GM06990 (cell line): Measurements from ENCODE around the gene MYO5A.

Source experiments
- DNase-seq: peaks from one replicate; pipeline ENCODE4 v3.0.0-alpha.2; 2011; ENCODE audit not compliant: insufficient read length; ENCODE audit errors: extremely low read depth
- H3K27me3 ChIP-seq: replicated peaks from 2 replicates; pipeline ENCODE4 v1.6.0; 2011; ENCODE audit warnings: low read length; ENCODE audit not compliant: control insufficient read depth, insufficient read depth
- H3K36me3 ChIP-seq: 2 replicates; pipeline ENCODE4 v1.5.1; 2011; ENCODE audit warnings: low read length; ENCODE audit not compliant: control insufficient read depth, insufficient read depth
- H3K4me3 ChIP-seq: replicated peaks from 2 replicates; pipeline ENCODE4 v1.5.1; 2011; ENCODE audit warnings: low read depth, mild to moderate bottlenecking, control low read depth, low read length
- CTCF ChIP-seq: IDR thresholded peaks from 2 replicates; pipeline ENCODE4 v1.5.1; 2011; ENCODE audit warnings: low read length, control low read depth, mild to moderate bottlenecking, inconsistent platforms; ENCODE audit not compliant: insufficient read depth, poor library complexity, severe bottlenecking

MYO5A gene

DNA sequence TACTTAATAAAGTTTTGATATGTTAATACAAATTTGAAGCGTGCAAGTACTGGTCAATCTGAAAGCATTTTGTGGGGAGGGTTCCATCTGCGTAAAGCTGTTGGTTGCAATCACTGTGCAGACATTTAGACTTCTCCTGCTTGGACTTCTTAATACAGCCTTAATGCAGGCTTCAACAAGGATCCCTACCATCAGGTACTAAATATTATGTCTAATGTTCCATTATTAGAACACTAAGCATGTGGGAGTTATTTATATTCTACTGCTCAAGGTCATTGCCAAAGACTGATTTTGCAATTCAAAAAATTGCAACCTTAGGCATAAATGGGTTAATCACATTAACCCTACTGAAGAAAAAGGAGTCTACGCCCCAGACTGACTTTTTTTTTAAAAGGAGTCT lies 159.2 kb downstream of the MYO5A start:
- H3K27me3 ChIP-seq = no peaks in the 10 kb centered on the region
- H3K4me3 ChIP-seq = no peak overlapping the region
- no peak for DNase-seq
- H3K36me3 ChIP-seq = peaks cover 14% of the 10 kb centered on the region
- TF ChIP-seq CTCF = no peak

DNA sequence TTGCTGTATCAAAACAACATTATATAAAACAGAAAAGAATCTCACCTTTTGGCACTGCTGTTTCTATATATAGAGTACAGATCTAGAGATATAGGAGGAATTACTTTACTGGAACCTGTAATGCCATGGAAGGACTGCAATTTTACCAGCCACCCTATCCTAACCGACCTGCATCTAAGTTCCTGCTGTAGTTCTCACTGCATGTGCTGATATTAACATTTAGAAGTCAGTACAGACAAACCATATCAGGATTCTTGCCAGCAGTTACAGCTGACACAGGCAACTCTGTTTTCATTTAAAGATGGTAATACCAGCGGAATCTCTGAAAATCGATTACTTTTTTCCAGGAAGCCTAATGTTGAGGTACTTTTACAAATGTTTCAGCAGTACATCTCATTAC lies 159.7 kb downstream of the MYO5A start:
- Histone ChIP-seq H3K27me3 (no peaks in the 10 kb centered on the region), H3K36me3 (peaks cover 13% of the 10 kb centered on the region), H3K4me3 (no peak overlapping the region)
- no peak for DNase-seq
- TF ChIP-seq CTCF = no peak

- no peak for DNase-seq
- Histone ChIP-seq H3K4me3 (no peak overlapping the region), H3K36me3 (peaks cover 11% of the 10 kb centered on the region), H3K27me3 (no peaks in the 10 kb centered on the region)
- no peak for TF ChIP-seq CTCF
Observed at GRCh38 chr15:52368402-52368801, 160.3 kb downstream of the MYO5A start.

DNA sequence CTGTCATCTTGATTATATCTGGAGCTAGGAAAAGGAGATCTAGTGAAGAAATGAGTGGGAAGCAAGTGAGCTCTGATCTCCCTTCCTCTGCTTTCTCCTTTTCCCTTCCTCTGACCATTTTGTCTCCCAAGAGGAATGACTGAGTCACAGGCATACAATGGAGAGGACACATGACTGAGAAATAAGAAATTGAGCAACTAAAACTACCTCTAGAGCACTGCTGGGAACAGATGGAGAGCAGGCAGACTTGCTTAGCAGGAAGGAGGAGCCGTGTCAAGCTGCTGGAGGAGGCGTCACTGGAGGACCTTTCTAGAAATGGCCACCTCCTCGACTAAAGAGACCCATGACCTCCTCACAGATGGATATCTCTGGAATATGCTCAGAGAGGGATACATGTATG lies 166.2 kb downstream of the MYO5A start:
- H3K4me3 ChIP-seq = no peak overlapping the region
- no peaks in the 10 kb centered on the region for H3K27me3 ChIP-seq
- H3K36me3 ChIP-seq = peaks cover 5% of the 10 kb centered on the region
- no peak for DNase-seq
- no peak for TF ChIP-seq CTCF

DNA sequence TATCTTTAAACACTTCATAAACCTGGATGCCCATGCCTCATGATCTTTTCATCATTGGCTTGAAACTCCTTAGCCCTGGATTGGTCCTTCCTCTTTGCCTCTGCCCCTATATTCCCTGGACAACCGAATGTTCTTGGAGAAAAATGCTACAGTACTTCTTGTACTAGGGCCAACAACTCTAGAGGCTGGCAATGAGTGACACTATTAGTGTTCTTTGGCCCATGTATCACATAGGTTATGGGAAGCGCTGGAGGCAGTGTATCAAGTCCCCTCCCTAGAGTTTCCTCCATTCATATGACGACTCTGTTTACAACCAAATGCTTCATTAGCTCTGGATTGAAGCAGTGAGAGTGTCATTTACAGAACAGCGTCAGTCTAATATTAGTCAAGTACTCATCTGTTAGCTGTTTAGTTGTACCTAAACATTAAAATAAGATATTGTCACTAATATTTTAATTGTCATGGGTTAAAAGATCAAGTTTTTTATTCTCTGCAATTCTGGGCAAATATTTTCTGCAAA lies 166.6 kb downstream of the MYO5A start:
- H3K36me3 ChIP-seq = peaks cover 5% of the 10 kb centered on the region
- no peak for TF ChIP-seq CTCF

DNA sequence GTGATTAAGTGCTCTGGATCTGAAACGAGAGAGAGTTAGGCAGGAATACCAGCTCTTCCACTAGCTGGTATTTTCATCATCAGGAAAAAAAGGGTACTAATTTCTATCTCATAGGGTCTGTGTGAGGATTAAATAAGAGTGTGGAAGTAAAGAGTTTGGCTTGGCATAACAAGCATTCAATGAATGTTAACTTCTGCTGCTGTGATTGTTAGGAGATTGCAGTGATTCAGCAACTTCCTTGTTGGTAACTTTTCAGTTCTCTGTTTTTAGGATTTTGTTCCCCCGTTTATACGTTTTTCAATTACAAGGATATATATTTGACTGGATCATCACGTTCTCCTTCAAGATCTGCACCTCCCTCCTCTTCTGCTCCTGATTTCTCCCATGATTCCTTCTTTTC lies 167.2 kb downstream of the MYO5A start:
- TF ChIP-seq CTCF = no peak
- no peak for DNase-seq

More for the DNA sequence above, 166.6 kb downstream of the MYO5A start:
- H3K27me3 ChIP-seq = no peaks in the 10 kb centered on the region
- no peak for DNase-seq
- no peak overlapping the region for H3K4me3 ChIP-seq

More for the DNA sequence above, 167.2 kb downstream of the MYO5A start:
- Histone ChIP-seq H3K4me3 (no peak overlapping the region), H3K36me3 (peaks cover 4% of the 10 kb centered on the region), H3K27me3 (no peaks in the 10 kb centered on the region)
